Activated CD8-positive, alpha-beta memory T cell treated with anti-CD3 and anti-CD28 coated beads for 36 hours (primary cell): ENCODE measurements around the gene PHF21B. TPM values are rescaled to one million over a fixed set of nuclear protein-coding genes. Genes with fewer than 3 reads are reported as not detected.
"Not testable (repeated sequence)": the region's sequence is repeated elsewhere in the genome, so short reads cannot be mapped to it uniquely, and the experiment has no call there.

ENCODE experiments used
- CTCF ChIA-PET: fragments of 350-600 bp; sonication (Branson Sonifier 250); formaldehyde crosslinking; loops from one replicate; lab custom pipeline; 2021; ENCODE audit warnings: antibody characterized with exemption; lab: Charles Lee
- POLR2A ChIA-PET: fragments of 350-600 bp; sonication (Branson Sonifier 250); formaldehyde crosslinking; loops from one replicate; lab custom pipeline; 2021; ENCODE audit warnings: antibody characterized with exemption; lab: Charles Lee
- total RNA-seq, 2 experiments: library from RNA; stranded (reverse); gene quantifications; one replicate each; pipeline ENCODE4 v1.2.3, GENCODE V29; 2021

The PHF21B gene
- total RNA-seq, 2 experiments from 2014 or later = 0.53 TPM; not detected in 1

DNA sequence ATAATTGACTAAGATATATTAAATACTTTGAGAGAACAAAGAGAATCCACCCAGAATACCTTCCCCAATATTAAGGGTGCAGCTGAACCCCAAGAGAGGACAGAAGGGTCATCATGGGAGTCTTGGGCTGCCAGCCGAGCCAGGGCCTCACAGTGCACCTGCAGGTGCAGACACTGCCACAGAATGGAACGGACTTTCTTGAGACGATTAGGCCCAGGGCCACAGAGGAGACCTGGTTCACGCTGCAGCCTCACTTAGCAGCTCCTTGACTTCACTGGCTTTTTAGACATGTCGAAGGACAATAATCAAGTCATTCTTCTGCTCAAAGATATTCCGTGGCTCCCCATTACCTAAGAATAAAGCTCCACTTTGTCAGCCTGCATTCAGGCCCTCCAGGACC is 100.6 kb downstream of the PHF21B start:
- ChIA-PET CTCF (interaction anchor here (0.6 kb wide), 1 partner anchor 10 kb away, joined by 4 read pairs; no protein-coding TSS in a partner anchor), POLR2A (no interaction called here)

DNA sequence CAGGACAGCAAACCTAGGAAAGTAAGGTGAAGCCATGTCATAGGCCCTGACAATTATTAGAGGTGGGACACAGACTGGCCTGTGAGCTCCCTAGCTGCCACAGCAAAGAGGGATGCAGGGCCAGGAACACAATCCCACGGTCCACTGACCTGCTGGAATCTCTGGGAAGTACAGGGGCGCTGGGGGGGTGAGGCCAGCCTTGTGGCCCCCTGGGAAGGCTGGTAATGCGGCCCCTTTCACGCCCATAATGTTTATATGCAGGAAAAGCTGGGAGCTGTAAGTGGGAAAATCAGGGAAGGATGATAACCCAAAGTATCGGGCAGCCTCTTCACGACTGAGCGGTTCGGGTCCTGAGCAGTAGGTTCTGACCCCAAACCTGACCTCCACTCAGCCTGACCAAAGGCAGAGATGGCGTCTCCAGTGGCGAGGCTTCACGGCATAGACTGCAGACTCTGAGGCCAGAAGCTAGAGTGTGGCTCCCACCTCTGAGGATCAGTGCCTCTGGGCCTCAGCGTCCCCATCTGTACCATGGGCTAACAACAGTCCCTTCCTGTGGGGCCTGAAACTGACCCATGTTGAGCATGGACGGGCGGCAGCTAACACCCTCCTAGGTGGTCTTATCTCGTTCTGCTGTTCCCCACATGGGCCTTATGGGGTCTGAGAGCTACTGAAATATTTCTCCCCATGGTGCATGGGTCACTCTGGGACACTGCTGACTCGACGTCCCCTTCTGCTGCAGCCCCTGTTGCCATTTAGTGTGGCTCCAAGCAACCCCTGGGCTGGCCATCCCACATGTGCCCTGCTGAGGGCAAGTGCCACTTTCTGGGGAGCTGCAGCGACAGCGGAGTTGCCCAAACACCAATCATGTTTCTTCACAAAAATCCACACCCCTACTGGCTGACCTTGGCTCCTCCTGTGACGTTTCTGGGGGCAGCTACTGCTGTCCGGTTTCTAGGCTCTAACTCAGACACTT is 101.8 kb downstream of the PHF21B start:
- CTCF ChIA-PET = no interaction called here
- POLR2A ChIA-PET = no interaction called here

GRCh38 chr22:44906999-44907644 is 102.7 kb downstream of the PHF21B start:
- ChIA-PET CTCF (no interaction called here), POLR2A (no interaction called here)

GRCh38 chr22:44906248-44906936 is 103.4 kb downstream of the PHF21B start:
- ChIA-PET CTCF (no interaction called here), POLR2A (no interaction called here)

DNA sequence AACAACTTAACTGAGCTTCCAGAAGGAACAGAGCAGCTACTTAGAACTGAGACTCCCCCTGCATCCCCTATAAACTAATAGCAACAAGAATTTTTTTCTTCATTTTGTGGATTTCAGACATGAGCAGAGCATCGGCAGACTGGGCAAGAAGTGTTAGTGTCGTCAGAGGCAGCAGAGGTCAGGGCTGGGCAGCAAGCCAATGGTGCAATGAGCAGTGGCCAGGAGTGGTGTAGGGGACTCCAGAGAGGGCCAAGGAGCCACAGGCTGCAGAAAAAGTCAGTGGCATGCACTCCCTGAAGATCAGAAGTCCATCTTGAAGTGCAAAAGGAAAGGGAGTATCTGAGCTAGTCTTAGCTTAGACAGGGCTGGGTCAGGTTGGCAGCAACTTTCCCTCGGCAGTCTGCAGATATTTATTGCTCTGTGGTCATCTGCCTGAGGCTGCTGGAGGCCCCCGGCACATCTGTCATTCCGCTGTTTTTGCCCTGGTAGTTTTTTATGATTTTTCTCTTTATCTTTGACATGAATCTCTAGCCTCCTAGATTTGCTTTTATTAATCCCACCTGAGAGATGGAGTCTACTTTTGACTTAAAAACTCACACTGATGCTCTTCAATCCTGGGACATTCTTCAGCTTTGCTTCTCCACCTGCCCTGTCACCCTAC is 105.2 kb downstream of the PHF21B start:
- CTCF ChIA-PET, POLR2A ChIA-PET: not testable (repeated sequence)

DNA sequence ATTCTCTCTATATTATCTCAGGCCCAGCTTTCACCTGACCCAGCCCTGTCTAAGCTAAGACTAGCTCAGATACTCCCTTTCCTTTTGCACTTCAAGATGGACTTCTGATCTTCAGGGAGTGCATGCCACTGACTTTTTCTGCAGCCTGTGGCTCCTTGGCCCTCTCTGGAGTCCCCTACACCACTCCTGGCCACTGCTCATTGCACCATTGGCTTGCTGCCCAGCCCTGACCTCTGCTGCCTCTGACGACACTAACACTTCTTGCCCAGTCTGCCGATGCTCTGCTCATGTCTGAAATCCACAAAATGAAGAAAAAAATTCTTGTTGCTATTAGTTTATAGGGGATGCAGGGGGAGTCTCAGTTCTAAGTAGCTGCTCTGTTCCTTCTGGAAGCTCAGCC is 106.6 kb downstream of the PHF21B start:
- CTCF ChIA-PET, POLR2A ChIA-PET: not testable (repeated sequence)

DNA sequence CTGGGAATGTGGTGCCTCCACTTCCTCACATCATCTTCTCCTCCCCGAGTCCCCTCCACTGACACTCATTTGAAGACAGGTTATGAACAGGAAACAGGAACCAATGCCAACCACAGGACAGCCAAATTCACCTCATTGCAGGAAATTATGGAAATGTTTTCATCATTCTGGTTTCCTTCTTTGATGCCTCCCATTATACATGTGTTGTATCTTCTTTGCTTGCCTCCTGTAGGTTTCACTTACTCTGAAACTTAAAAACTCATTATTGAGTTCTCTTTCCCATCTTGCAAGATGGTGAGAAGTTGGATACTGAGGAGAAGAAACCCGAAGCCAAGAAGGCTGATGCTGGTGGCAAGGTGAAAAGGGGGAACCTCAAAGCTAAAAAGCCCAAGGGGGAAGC is 108.5 kb downstream of the PHF21B start:
- ChIA-PET POLR2A (no interaction called here), CTCF (no interaction called here)

DNA sequence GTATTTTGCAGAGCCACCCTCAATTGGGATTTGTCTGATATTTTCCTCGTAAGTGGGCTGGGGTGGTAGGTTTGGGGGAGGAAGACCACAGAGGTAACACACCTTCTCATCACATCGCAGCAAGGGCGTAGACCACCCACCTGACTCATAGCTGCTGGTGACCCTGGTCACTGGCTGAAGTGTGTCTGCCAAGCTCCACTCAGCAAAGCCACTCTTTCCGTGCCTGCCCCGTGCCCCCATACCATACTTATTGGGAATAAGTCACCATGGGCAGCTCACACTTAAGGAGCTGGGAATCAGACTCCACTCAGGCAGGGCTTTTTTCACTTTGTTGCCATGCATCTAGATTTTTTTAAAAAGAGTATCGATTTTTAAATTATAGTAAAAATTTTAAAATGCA is 111.6 kb downstream of the PHF21B start:
- ChIA-PET CTCF (no interaction called here), POLR2A (no interaction called here)

GRCh38 chr22:44895296-44896055 is 114.3 kb downstream of the PHF21B start:
- CTCF ChIA-PET = no interaction called here
- POLR2A ChIA-PET = no interaction called here

- ChIA-PET CTCF (no interaction called here), POLR2A (no interaction called here)
Observed at GRCh38 chr22:44894782-44895181, 115.0 kb downstream of the PHF21B start.

- ChIA-PET CTCF (no interaction called here), POLR2A (no interaction called here)
Observed at GRCh38 chr22:44894321-44894720, 115.5 kb downstream of the PHF21B start.

GRCh38 chr22:44893731-44894080 is 116.1 kb downstream of the PHF21B start:
- CTCF ChIA-PET = no interaction called here
- POLR2A ChIA-PET = no interaction called here

GRCh38 chr22:44892803-44893730 is 116.7 kb downstream of the PHF21B start:
- CTCF ChIA-PET = no interaction called here
- POLR2A ChIA-PET = no interaction called here

GRCh38 chr22:44892243-44892642 is 117.6 kb downstream of the PHF21B start:
- ChIA-PET POLR2A (no interaction called here), CTCF (no interaction called here)

GRCh38 chr22:44891791-44892190 is 118.0 kb downstream of the PHF21B start:
- POLR2A ChIA-PET = no interaction called here
- CTCF ChIA-PET = no interaction called here

DNA sequence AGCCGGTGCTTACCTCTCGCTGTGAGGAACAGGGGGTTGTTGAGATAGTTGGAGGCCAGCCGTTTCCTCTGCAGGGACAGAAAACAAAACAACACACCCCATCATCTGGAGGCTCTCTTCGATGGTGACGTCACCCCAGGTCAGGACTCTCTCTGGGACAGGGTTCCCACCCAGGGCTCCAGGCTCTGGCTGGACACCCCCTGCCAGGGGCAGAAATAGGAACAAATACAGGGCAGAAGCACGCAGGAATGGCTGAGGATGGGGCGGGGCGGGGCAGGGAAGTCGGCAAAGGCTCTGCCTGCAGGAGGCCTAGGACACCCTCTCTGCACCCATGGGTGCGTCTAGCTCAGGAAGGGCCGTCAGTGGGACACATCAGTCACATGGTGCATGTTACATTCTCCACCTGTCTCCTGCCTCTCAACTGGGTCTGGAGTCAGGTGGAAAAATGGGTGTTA is 118.5 kb downstream of the PHF21B start:
- ChIA-PET POLR2A (no interaction called here), CTCF (no interaction called here)

DNA sequence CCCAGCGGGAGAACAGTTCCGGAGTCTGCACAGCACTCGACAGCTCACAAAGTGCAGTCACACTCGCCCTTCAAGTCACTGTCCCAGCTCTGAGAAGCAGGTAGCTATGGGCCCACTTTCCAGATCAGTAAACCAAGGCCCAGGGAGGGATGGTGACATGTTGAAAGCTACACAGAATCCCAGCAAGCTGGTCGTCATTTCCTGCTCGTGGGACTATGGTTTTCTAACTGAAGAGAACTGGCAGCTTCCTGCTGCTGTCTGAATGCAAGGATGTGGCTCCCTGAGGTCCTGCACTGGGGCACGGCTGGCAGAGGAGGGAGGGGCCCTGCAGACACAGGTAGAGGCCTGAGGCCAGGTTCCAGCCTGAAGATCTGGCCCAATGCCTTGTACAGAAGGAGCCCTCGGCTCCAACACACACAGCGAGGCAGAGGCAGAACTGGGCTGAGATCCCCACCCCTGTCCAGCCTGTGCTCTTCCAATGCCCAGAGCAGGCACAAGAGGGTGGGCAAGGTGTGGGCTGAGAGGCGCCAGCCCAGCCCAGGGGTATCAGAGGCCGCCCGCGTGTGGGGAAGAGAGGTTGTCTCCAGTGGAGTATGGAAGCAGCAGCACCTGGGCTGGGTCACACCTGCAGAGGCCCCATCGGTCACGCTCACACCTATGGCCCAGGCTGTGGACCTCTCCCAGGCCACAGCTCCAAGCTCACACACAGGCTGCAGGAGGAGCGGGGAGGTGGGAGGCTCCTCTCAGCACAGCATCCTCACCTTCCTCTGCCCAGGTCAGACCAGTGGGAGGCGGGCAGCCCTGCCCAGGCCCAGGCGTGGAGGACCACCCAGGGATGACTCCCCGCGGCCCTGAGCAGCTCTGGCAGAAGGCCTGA is 119.2 kb downstream of the PHF21B start:
- POLR2A ChIA-PET = interaction anchor here (0.5 kb wide), 1 partner anchor 119 kb away, joined by 3 read pairs; no protein-coding TSS in a partner anchor
- CTCF ChIA-PET = interaction anchor here (0.6 kb wide), 1 partner anchor 143 kb away, joined by 6 read pairs; no protein-coding TSS in a partner anchor
